Heart right ventricle (tissue), 16 donors: ENCODE data around the gene ATXN1. TPM values are rescaled to one million over a fixed set of nuclear protein-coding genes. Genes with fewer than 3 reads are reported as not detected.

Experiments
- ATAC-seq, 8 donors: fragments of 200-7000 bp; cut with Tn5 transposase; one replicate each; pipeline ENCODE4 v1.9.1; 2020; ENCODE audit warnings: mild to moderate bottlenecking in 8 of 8, moderate library complexity in 8 of 8, moderate number of reproducible peaks in 1 of 8
- DNase-seq, 2 donors: peaks; one replicate each; pipeline ENCODE4 v3.0.0-alpha.2; 2020
- H3K27ac ChIP-seq, 10 donors: fragments of 200-600 bp; sonication (generic) in 2 of 10; one replicate each; pipeline versions ENCODE4 v1.5.0 to v1.8.0; 2020 to 2022; ENCODE audit warnings: mild to moderate bottlenecking in 3 of 10
- H3K27me3 ChIP-seq, 7 donors: fragments of 200-600 bp; one replicate each; pipeline ENCODE4 v1.8.0; 2021 to 2022; ENCODE audit warnings: mild to moderate bottlenecking in 2 of 7
- H3K36me3 ChIP-seq, 9 donors: fragments of 200-600 bp; sonication (generic) in 1 of 9; one replicate each; pipeline versions ENCODE4 v1.5.0 to v1.8.0; 2020 to 2022; ENCODE audit warnings: mild to moderate bottlenecking in 2 of 9
- H3K4me1 ChIP-seq, 9 donors: fragments of 200-600 bp; sonication (generic) in 1 of 9; one replicate each; pipeline versions ENCODE4 v1.5.0 to v1.8.0; 2020 to 2022; ENCODE audit warnings: mild to moderate bottlenecking in 4 of 9
- H3K4me3 ChIP-seq, 10 donors: fragments of 200-600 bp; sonication (generic) in 2 of 10; one replicate each; pipeline versions ENCODE4 v1.5.0 to v1.8.0; 2020 to 2022; ENCODE audit warnings: mild to moderate bottlenecking in 7 of 10, moderate library complexity in 2 of 10
- H3K9me3 ChIP-seq, 11 donors: fragments of 200-600 bp in 10 of 11; sonication (generic) in 2 of 11; one replicate each; pipeline versions ENCODE4 v1.5.0 to v1.8.0; 2013 to 2022; ENCODE audit warnings: mild to moderate bottlenecking in 2 of 11, control low read depth in 1 of 11, moderate library complexity in 1 of 11
- WGBS, 2 donors: extraction: QIAGEN DNeasy Blood & Tissue Kit; methylation state at CpG; one replicate each; pipeline ENCODE4 v1.1.7; 2013; ENCODE audit warnings: inconsistent platforms in 1 of 2; 5-methylcytosine and 5-hydroxymethylcytosine counted together
- intact Hi-C, 10 donors: fragments of 100-400 bp; cut with DNase I; formaldehyde crosslinking; loops; one replicate each; pipeline versions ENCODE4 v1.11.1 to v1.14.2; 2022
- polyA plus RNA-seq, 2 donors: library from polyadenylated mRNA; stranded (reverse); fragments of 200-250 nt; gene quantifications; one replicate each; pipeline ENCODE4 v1.2.3, GENCODE V29; 2013
- total RNA-seq, 10 donors: library from RNA; stranded (reverse); fragmentation: NEBNext Ultra II Directional in 3 of 10; extraction: Animal tissue kit (Norgen Biotek cat#: 25700) in 3 of 10; gene quantifications; one replicate each; pipeline versions ENCODE4 v1.2.1 to v1.2.4, GENCODE V29; 2021 to 2023
- TF ChIP-seq, protein P1 (sequence below), 9 donors: fragments of 200-600 bp; sonication (generic) in 2 of 9; IDR thresholded peaks; one replicate each; pipeline versions ENCODE4 v1.5.0 to v1.8.0; 2021 to 2022; ENCODE audit warnings: antibody characterized with exemption in 9 of 9, mild to moderate bottlenecking in 5 of 9, moderate library complexity in 1 of 9
- donor health status: Arrhythmogenic right ventricular cardiomyopathy.
- donor health status: ischemic (EF 13 %, LVEDD 7.1; RV severe dilation, severe dysfunction).
- donor health status: healthy with polysubstance abuse.
- donor health status: DM: no; HTN: yes; CAD: no.
- donor health status: DM: no; HTN: no; CAD: no.
- donor health status: ischemic (EF 25% LVEDD 6.9; RV normal size, moderate dysfunction).
- donor health status: ischemic (EF 25% LVEDD 5.7; RV mildly dilated, moderate dysfunction).
- donor health status: healthy.
- donor health status: DM: yes; HTN: yes; CAD: no.
- donor health status: Ischemic cardiomyopathy.
- donor health status: ischemic (EF 35%, LVEDD 5.7; RV mildly dilated, moderate dysfunction).
- donor health status: nonischemic (EF 11% LVEDD 7.7; RV severe dilation, severe dysfunction).
- donor health status: DM: yes; HTN: yes; CAD: no.
- donor health status: PGD.
- donor health status: ischemic (EF 29% LVEDD 5.4; RV normal size, mild dysfunction).
- donor health status: nonischemic (EF 23%, LVEDD 6.1; RV moderate dilation, normal function).

The ATXN1 gene
- total and polyA plus RNA-seq, 12 donors = 4.1 to 46.5 (median 40.3) TPM

DNA sequence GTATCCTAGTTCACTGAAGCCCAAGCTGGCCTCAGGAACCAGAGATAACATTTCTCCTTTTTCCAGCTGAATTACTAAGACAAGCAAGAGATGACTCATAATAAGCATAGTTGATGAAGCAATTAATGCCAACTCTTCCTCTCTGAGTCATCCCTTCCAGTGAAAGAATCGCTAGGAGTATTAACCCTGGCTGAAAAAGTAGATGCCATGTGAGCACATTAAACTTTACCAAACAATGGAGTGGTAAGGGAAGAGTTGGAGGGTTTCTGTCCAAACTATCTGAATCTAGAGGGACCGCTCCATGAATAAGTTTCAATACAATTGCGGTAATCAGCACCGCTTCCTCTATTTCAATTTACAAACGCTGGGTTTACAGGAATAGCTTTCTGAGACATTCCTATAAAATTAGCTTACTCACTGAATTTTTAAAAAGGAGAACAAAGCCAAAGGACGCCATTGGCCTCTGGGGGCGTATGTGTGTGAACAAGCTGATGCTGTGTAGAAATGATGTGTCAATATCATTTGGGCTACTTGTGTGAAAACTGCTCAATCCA is 48.3 kb downstream of the ATXN1 start:
- Histone ChIP-seq H3K36me3 (no peaks in the 10 kb centered on the region), H3K27ac (peak overlapping the region in 8 of 10 donors; percentile 32 to 93 (median 54)), H3K27me3 (no peaks in the 10 kb centered on the region), H3K4me1 (peaks cover 3 to 49% (median 22%) of the 10 kb centered on the region in 9 donors), H3K9me3 (no peaks in the 10 kb centered on the region), H3K4me3 (peak overlapping the region in 4 of 10 donors; percentile 6 to 35 (median 12))
- WGBS, 2 donors = 58 to 60% methylated on average over 7 of the region's 7 CpGs
- TF ChIP-seq, protein P1, sequence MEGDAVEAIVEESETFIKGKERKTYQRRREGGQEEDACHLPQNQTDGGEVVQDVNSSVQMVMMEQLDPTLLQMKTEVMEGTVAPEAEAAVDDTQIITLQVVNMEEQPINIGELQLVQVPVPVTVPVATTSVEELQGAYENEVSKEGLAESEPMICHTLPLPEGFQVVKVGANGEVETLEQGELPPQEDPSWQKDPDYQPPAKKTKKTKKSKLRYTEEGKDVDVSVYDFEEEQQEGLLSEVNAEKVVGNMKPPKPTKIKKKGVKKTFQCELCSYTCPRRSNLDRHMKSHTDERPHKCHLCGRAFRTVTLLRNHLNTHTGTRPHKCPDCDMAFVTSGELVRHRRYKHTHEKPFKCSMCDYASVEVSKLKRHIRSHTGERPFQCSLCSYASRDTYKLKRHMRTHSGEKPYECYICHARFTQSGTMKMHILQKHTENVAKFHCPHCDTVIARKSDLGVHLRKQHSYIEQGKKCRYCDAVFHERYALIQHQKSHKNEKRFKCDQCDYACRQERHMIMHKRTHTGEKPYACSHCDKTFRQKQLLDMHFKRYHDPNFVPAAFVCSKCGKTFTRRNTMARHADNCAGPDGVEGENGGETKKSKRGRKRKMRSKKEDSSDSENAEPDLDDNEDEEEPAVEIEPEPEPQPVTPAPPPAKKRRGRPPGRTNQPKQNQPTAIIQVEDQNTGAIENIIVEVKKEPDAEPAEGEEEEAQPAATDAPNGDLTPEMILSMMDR (IDR thresholded peaks at IDR 0.05) = peak in 5 of 9 donors; percentile 10 to 45 (median 15)
- ATAC-seq (peak; percentile 70 to 93 (median 78)), DNase-seq (peak in 1 of 2 donors; percentile 24)
- intact Hi-C loops = no loop called here

DNA sequence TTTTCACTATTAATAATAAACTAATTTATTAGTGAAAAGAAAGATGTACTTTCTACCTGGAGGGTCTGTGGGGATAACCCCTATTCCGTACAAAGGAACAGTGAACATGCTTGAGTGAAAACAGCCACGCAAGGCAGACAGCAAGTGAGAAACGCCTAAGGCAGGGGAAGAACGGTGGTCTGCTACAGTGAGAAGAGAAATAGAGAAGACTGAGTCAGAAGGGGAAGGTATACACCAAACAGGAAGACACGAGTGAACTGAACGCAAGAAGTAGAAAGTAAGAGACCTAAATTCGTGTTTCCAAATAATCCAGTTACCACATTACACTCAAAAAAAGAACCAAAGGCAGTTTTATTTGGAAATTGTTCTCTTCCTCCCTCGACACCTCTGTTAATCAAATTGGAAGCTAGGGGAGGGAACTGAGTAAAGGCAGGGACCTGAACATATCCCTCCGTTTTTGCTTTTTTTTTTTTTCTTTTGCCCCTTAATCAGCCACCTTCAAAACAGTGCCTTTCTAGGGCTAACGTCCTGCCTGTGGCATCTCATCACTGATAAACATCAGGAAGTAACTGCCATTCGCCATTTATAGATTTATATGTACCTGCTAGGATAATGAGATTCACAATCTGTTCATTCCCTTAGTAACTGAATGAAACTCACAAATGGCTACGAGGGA is 48.9 kb downstream of the ATXN1 start:
- intact Hi-C loops = no loop called here
- Histone ChIP-seq H3K4me3 (peak overlapping the region in 4 of 10 donors; percentile 6 to 35 (median 12)), H3K9me3 (no peaks in the 10 kb centered on the region), H3K27me3 (no peaks in the 10 kb centered on the region), H3K36me3 (no peaks in the 10 kb centered on the region), H3K4me1 (peaks cover 3 to 49% (median 24%) of the 10 kb centered on the region in 9 donors), H3K27ac (peak overlapping the region in 8 of 10 donors; percentile 32 to 93 (median 54))
- 55 to 57% methylated on average over 12 of the region's 12 CpGs for WGBS, 2 donors
- ATAC-seq = peak in 3 of 8 donors; percentile 10 to 39 (median 17)
- TF ChIP-seq, protein P1 (IDR thresholded peaks at IDR 0.05) = no peak
- DNase-seq = no peak

DNA sequence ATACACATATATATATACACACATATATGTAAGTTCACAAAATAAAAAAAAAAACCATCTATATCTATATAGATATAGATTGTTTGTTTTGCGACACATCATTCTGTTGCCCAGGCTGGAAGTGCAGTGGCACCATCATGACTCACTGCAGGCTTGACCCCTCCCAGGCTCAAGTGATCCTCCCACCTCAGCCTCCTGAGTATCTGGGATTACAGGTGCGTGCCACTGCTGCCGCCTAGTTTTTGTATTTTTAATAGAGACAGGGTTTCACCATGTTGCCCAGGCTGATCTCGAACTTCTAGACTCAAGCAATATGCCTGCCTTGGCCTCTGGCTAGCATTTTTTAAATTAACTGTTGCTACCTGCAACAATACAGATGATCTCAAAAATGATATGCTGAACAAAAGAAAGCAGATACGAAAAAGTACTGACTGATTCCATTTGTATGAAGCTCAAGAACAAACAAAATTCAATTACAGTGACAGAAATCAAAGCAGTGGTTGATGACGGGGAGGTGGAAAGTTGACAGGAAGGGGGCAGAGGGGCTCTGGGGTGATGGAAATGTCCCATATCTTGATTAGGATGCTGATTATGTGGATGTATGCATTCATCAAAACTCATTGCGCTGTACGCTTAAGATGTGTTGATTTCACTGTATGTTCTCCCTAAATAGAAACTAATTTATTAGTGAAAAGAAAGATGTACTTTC is 49.6 kb downstream of the ATXN1 start:
- ATAC-seq (no peak), DNase-seq (no peak)
- 89 to 97% methylated on average over 8 of the region's 8 CpGs for WGBS, 2 donors
- Histone ChIP-seq H3K36me3 (no peaks in the 10 kb centered on the region), H3K4me1 (peaks cover 3 to 49% (median 29%) of the 10 kb centered on the region in 9 donors), H3K9me3 (no peaks in the 10 kb centered on the region), H3K27me3 (no peaks in the 10 kb centered on the region), H3K27ac (peak overlapping the region in 6 of 10 donors; percentile 45 to 93 (median 64)), H3K4me3 (peak overlapping the region in 1 of 10 donors; percentile 35)
- TF ChIP-seq, protein P1 (IDR thresholded peaks at IDR 0.05) = no peak
- intact Hi-C loops = no loop called here
